Measurements from ENCODE around the gene PRCD.

The PRCD gene

DNA sequence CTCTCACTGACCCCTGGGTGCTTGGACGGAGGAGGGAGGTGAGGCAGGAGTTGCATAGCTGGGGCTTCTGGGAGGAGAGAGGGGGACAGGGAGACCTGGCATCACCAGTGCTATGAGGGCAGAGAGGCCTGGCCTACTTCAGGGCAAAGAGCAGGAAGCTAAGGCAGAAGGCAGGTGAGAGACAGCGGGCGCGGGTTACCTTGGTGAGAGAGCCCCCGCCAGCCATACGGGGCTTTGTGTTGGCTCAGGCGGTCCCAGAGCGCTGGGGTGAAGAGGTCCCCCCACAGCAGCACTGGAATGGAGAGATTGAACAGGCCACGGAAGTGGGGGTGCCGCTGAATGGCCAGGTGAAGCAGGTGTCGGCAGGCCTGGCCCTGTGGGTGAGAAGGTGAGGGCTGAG is 34.3 kb downstream of the PRCD start:
- no peak for FAIRE-seq

DNA sequence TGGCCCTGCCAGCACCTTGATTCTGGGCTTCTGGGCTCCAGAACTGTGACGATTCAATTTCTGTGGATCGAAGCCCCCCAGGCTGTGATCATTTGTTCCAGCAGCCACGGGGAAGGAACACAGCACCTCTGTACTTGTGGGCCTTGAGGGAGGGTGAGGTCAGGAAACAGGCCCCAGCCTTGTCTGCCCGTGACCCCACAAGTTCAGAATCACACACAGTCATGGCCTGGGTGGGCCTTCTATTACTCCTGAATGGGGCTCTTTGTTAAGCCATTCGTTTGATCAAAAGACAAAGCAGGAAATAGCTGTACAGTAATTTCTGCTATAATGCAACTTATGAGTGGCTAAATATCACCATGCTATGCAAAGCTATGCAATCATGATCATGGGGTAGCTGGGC is 35.7 kb downstream of the PRCD start:
- no peak for FAIRE-seq

DNA sequence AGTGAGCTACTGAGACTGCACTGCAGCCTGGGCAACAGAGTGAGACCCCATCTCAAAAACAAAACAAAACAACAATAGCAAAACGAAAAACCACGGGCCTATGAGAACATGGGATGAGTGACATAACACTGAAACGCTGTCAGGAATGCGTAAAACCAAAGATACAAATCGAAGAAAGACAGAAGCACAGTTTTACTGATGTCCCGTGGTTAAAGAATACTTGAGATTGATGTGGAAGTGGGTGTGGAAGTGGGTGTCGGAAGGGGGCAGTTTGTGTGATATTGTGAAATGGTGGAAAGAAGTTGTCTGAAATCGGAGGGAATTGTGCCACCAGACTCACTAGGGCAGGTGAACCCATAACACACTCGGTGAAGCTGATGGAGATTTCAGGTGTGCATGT is 36.3 kb downstream of the PRCD start:
- FAIRE-seq = no peak

- no peak for FAIRE-seq
These were observed 38.0 kb downstream of the PRCD start for GRCh38 chr17:76577876-76578275.

DNA sequence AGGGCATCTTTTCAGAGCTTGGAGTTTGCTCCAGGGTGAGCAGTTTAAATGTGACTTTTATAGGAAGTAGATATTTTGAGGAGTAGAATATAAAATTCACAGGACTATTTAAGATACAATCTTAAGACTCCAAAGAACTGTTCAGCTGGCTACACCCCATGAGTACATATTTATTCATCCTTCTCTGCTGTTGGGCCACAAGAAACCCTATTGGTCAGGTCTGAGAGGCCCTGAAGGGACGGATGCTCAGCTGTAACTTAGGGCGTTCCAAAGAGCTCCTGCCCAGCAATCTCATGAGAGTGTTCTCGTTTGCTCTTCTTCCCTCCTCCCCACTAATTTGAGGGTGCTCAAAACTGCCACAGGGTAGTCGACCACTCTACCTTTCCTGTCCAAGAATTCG is 38.5 kb downstream of the PRCD start:
- no peak for FAIRE-seq

DNA sequence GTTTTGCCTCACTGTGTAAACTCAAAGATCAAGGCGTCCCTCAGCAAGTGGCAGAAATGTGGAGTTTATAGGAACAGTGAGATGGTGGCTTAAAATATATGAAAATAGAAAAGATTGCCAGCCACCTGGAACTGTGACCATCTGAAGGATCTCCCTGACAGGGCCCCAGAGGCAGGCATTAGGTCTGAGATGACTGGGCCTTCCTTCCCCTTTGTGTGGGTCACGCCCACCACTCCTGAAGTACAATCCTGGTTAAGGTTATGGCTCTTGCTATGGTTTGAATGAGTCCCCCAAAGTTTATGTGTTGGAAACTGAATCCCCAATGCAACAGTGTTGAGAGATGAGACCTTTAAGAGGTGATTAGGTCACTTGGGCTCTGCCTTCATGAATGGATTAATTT is 39.4 kb downstream of the PRCD start:
- no peak for FAIRE-seq

DNA sequence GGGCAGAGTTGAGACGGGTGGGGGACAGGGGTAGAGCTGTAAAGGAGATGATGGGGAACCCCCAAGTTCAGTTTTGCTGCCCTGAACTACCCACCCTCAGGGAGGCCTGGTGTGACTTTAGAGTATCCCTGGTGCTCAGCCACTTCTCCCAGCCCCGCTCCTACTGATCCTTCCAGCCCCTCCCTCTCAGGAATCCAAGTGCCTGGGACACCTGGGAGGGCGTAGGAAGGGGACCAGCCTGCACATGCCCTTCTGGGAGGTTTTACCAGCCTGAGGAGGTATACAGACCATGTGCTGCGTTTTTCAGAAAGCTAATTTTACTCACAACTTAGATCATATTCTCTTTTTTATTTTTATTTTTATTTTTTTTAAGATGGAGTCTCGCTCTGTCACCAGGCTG is 41.7 kb downstream of the PRCD start:
- FAIRE-seq = no peak

DNA sequence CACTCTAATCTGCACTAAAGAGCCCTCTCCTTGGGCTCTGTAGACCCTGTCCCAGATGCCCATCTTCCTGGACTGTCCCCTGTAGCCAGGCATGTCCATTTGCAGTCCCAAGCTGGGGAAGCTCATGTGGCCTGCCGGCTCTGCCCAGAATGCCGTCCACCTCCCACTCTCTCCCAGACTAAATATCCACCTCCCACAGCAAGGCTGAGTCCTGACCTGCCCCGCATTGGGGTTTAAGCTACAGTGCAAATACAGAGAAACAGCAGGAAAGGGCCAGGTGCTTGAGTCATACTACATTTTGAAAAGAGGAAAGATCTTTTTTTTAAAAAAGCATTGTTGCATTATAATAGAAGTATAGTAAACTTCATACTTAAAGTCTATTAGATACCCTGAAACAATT is 42.8 kb downstream of the PRCD start:
- FAIRE-seq = no peak

DNA sequence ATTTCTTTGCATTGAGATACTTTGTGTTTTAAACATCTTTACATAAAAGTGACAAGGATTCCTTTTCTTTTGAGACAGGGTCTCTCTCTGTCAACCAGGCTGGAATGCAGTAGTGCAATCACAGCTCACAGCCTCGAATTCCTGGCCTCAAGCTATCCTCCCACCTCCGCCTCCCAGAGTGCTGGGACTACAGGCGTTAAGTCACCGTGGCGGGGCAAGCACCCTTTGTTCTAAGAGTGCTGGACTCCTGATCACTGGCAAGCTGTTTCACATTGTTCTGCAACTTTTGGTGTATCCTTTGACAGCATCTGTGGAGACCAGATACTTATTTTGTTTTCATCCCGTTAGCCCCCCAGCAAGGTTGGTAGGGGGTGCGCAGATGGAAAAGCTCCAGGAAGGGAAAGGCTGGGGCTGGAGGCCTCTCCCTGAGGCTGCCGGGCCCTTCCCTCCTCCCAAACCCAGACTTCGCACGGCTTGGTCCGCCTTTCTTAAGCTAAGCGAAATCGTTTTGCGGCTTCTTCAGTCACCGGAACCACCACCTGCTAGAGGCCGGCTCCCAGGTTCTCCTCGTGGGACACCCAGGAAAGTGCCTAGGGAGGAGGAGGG is 44.7 kb downstream of the PRCD start:
- no peak for FAIRE-seq

DNA sequence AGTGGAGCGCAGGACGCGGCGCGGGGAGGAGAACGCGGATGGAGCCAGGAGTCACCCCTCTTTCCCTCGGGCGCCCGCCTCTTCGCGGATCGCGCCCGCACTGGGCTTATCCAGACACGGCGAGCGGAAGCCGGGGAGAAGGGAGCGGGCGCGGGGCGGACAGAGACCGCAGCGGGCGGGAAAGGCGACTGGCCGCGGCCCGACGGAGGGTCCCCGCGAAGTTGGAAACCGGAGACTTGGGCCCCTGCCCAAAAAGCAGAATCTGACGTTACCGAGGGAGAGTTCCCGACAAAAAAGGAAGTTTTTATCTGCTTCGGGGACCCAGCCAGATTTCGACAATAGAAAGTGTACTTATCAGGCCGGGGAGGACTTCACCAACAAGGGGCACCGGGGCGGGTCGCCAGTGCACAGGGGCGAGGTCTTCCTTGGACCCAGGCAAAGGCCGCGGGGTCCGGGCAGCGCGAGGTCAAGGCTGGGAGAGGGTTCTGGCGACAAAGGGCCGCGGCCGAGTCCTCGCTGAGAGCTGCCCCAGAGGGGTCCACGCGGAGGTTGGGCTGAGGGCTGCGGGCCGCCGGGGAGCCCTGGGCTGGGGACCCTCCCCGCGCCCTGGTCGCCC is 45.3 kb downstream of the PRCD start:
- no peak for FAIRE-seq

DNA sequence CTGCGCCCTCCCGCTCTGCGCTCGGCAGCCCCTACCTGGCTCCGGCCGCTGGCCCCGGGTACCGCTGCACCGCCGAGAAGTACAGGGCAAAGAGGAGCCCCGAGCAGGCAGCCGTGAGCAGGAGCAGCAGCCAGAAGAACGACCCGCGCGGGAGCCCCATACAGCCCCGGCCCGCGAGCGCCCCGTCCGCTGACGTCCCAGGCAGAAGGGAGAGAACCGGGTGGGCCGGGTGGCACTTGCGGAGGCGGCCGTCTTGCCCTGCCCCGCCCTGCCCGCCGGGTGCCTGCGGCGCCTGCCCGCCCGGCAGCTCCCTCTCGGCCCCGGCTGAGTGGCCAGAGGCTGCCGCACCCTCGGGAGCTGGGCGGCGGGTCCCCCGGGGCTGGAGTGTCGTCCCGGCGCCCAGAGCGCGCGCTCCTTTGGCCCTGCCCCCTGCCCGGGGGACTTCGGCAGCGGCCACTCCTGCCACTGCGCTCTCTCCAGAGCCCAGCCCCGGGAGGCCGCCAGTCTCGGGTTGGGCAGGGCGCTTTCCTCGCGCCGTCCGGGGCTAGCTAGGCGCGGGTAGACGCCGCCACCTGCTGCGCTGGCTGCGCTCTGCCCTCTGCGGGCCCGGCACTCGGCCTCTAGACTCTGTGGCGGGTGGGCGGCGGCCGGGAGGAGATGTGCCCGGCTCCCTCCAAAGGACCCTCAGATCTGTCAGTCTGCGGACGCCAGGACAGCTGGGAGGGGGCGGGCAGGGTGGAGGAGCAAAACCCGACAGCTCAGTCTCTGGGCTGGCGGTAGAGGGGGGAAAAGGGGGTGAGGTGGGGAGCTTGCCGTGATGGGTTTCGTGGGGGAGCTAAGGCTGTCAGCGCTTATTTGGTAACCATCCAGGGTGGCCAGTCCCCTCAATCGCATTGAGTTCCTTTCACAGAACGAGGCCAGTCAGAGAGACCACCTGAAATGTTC is 46.1 kb downstream of the PRCD start, which contains the start of gene ST6GALNAC2:
TSS of gene ST6GALNAC2 (minus strand) at position 212 of the 945 bp plus-strand sequence. CDS start at position 160, 52 bp downstream.
- no peak for FAIRE-seq

DNA sequence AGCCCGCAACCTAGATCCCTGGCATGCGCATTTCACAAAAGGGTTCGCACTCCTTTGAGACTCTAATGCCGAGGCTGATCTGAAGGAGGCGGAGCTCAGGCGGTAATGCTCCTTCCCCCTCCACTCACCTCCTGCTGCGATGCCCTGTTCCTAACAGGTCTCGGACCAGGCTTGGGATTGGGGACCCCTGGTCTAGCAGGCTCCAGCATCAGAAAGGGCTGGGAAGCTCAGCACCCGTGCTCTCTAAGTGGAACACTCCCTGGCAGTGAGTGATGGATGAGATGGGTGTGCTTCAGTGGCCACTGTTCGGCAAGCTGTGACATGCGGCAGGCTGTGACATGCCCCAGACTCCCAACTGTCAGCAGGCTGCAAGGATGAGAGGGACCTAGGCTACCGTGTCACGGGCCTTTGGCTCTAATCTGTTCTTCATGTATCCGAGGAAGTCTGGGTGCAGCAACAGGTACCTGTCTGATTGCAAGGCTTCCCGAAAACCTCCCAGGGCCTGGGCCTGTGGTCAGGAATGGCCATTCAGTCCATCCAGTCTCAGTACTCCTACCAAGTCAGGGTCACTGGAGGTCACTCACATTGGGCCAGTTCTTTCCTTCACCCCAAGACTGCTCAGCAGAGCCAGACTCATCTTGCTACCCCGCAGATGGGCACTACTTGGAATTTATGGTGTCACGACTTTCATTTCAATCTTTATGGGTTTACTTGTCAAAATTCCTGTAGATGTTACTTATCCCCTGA is 47.1 kb downstream of the PRCD start:
- no peak for FAIRE-seq

DNA sequence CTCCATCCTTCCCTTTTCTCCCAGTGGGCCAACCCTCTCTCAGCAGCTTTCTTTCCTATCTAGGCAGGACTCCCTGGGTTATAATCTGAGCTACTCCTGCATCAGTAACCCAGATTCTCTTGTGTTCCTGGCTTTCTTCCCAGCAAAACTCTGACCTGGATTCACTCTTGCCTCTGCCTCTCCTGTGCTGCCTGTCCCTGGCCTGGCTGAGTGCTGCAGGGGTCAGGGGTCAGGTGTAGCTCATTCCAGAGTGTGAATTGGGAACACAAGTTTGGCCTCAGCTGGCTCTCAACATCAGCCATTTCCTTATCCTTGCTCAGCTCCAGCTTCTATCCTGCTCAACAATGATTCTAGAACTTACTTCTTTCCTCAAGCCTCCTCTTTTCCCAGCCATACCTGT is 48.3 kb downstream of the PRCD start:
- FAIRE-seq = no peak

- no peak for FAIRE-seq
These were observed 53.6 kb downstream of the PRCD start for GRCh38 chr17:76593384-76593826.

DNA sequence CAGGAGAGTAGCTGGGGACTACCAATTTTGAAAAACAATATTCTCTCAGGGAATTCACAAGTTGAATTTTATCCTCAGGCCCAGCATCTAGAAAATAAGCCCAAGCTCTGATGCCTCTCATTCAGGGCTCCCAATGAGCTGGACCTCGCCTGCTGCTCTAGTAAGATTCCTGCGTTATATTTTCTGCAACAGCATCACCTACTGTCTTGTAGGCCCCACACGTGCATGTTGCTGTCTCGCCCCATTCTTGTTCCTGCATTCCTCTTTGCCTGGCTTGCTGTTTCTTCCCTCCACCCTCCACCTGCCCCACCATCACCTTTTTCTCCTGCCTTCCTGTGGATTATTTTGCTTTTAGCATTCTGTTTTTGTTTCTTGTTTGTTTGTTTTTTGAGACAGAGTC is 54.1 kb downstream of the PRCD start:
- FAIRE-seq = no peak

- FAIRE-seq = no peak
These were observed 54.8 kb downstream of the PRCD start for GRCh38 chr17:76594690-76595089.
